NCI-H2029 (cell line): ENCODE data around the gene CACTIN.

Experiments
- DNase-seq: peaks from one replicate; lab custom pipeline; 2025; lab: John Stamatoyannopoulos, UW

CACTIN gene

DNA sequence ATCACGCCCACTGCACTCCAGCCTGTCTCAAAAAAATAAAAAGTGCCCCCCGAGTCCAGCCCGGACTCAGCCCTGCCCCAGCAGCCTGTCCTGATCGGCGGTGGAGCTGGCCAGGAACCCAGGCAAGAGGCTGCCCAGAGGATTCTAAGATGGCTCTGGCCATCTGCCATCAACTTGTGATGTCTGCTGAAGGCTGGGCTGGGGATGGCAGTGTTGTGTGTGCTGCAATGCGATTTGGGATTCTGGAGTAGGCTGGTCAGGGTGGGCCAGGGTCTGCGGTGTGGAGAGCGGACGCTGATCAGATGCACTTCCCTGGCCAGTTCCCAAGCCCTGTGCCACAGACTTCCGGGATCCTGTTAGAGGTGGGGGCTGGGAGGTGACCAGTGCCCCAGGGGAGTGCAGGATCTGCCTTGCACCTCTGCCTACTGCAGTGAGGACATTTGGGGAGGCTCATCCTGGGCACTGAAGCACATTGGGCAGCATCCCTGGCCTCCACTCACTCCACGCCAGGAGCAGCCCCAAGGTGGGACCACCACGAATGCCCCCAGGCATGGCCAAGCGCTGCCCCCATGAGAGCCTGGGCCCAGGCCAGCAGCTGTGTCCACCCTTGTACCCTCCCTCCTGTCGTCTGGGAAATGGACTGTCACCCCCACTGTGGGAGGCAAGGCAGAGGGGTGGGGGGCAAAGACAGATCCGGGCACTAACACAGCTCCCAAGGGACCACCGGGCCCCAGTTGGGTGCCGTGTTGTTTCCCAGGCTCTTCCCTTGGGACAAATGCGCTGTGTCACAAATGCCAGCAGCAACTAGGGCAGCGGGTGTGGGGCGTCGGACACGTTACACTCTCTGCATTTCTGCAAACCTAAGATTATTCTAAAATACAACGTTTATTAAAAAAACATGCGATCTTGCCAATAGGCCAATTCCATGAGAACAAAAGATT lies 16.5 kb downstream of the CACTIN start:
- no peak for DNase-seq

- no peak for DNase-seq
These were observed 17.8 kb downstream of the CACTIN start for GRCh38 chr19:3608750-3609322.

GRCh38 chr19:3608079-3608641 lies 18.4 kb downstream of the CACTIN start:
- no peak for DNase-seq

DNA sequence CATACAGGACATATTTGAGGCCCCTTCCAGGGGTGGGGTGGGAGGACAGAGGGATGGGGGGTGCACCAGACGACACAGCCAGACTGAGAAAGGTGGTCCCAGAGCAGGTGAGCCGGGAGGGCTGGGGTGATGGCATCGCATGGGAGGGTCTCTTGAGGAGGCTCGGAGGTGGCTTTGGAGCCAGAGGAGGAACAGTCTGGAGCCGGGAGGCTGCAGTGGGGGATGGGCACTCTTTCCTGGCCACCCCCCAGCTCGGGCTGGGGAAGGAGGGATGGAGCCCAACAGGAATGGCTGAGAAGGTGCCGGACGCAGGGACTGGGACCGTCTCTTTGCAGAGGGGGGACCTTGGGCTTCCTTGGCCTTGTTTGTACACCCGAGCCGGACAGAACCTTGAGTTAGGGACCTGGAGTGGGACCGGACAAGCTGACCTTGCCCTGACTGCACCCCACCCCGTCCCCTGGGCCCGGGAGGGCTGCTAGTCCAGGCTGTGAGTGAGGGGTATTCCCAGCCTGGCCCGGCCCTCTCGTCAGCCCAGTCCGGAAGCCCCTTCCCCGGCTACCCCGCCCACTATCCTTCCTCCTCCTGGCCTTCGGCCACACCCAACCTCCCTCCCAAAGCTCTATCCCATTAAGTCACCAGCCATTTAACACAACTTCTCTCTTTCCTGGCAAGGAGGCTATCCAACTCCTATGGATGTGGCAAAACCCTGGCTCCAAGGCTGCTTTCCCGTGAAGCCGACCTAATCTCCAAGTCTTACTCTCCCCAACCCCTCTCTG lies 19.1 kb downstream of the CACTIN start:
- DNase-seq: no peak

DNA sequence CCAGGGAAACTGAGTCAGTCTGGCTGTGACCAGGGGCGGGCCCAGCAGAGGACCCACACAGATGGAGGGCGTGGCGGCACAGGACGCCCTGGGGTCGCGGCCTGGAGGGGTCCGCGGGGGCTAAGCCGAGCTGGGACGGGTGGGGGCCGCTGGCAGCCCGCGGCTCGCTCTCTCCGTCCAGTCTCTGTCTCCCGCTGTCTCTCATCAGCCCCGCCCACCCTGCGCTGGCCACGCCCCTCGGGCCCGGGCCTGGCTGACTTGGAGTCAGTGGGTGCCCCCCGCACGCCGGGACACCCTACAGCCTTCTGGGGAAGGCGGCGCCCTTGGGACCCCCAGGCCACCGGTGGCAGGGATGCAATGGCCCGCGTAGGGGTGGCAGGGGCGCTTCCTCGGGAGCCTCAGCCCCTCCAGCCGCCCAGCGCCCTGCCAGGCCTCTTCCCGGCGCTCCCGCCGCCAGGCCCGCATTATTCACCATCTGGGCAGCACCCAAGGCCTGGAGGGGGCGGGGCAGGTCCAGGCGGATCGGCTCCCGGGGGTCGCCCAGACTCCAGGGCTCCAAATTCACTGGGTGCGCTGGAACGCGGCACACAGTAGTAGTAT lies 19.8 kb downstream of the CACTIN start, which contains the start of gene TBXA2R:
TBXA2R (minus strand) TSS at position 186 of the 600 bp plus-strand sequence. CDS start 6,241 bp downstream, outside the sequence.
- peak; percentile 20 for DNase-seq

DNA sequence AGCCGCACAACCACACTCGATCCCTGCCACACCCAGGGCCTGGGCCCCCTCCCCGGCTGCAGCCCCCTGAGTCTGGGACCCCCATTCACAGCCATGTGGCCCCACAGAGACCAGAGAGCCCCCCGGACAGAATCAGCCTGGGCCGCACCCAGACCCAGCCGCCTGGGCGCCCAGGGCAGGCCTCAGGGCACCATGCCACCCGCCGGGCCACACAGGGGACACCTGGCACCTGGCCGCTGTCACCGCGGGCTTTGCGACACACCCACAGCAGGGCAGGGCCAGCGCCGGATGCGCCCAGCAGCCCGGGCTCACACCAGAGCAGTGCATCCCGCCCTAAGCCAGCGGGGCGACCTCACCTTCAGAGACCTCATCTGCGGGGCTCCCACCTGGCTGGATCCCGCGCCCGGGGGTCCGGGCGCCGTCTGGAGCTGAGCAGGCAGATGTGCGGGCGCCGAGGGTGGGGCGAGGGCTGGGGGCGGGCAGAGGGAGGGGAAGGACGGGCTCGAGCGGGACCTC lies 20.4 kb downstream of the CACTIN start:
- peak; percentile 64 for DNase-seq

GRCh38 chr19:3605770-3606169 lies 20.8 kb downstream of the CACTIN start:
- DNase-seq: no peak

GRCh38 chr19:3605361-3605760 lies 21.2 kb downstream of the CACTIN start:
- no peak for DNase-seq

DNA sequence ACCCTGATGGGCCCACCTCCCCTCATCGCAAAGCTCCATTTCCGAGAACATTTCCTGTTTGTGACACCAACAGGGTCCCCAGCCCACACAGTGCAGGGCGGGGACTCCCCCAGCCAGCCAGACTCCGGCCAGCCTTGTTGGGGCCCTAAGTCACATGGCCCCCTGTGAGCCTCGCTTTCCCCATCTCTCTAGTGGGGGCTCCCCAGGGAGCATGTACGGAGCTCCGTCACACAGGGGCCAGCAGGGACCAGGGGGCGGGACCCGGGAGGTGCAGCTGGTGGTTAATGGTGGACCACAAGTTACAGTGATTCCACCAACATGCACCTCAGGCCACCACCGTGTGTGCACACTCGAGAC lies 21.6 kb downstream of the CACTIN start:
- no peak for DNase-seq

DNA sequence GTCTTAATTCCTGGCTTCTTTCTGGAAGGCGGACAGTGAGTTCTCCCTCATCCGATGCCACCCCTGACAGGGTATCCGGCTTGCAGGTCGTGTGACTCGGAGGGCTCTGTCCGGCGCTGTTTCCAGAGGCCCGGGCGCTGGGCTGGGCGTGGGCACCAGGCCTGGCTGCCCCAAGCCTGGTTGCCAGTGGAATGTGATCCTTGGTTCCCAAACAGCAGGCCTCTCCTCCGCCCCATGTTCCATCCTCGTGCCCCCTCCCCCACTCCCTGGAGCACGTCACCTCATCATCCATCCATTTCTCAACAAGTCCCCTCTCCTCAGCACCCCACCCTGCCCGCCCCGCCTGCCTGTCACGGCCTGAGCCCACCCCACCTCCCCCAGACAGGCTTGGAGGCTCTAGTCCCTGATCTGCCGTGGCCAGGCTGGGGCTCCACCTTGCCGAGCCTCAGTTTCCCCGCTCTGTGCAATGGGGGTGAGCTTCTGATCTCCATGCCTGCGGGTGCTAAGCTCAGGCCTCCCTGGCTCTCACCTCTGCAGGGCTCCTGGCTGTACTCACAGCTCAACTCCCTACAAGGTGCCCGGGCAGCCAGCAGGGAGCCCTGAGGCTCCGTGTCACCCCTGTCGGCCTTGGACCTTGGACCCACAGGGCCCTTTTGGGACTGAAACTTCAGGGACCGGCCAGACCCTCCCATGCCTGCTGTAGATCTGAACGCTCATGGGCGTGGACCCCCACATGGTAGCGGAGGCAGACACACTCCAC lies 22.2 kb downstream of the CACTIN start:
- no peak for DNase-seq

DNA sequence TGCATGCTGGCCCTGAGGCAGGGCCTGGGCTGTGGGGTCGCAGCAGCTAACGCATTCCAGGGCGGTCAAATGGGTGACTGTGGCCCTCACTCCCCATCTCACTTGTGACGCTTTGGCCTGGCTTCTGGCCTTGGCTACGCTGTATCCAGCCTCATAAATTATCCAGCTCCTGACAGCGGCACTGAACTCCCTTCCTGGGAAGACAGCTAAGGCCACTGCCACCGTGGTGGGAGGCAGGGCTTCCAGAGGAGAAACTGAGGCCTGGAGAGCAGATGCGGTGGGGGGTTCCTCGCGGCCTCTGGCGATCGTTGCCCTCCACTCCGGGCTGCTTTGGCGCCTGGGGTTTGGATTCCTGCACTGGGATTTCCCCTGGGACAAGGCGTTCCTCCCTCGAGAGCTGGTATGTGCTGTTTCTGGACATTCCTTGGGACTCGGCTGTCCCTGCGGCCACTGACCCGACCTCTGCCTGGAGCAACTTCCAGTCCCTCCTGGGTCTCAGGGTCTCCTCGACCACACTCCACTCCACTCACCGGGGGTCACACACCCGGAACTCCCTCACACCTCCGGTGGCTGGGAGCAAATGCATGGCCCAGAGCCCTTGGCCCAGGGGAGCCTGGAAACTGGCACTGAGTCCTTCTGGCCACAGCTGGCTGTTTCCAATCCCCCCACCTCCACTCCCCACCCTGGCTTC lies 23.3 kb downstream of the CACTIN start:
- no peak for DNase-seq

GRCh38 chr19:3601021-3601420 lies 25.6 kb downstream of the CACTIN start:
- DNase-seq: no peak

DNA sequence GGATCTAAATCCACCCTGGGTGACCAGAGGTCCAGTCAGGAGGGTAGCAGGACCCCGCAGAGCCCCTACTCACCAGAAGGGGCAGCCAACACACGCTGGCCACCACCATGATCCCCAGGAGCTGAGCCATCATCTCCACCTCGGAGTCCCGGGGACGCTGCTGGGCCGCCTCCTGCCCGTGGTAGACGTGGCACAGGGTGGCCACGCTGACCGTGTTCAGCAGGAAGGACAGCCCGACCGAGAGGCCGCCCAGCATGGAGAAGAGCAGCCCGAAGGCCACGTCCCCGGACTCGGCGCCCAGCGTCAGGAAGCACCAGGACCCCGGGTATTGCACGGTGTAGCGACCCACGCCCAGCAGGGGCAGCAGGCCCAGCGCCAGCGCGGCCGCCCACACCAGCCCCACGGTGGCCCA lies 26.8 kb downstream of the CACTIN start:
- DNase-seq: no peak

GRCh38 chr19:3595521-3596061 lies 31.0 kb downstream of the CACTIN start:
- no peak for DNase-seq

DNA sequence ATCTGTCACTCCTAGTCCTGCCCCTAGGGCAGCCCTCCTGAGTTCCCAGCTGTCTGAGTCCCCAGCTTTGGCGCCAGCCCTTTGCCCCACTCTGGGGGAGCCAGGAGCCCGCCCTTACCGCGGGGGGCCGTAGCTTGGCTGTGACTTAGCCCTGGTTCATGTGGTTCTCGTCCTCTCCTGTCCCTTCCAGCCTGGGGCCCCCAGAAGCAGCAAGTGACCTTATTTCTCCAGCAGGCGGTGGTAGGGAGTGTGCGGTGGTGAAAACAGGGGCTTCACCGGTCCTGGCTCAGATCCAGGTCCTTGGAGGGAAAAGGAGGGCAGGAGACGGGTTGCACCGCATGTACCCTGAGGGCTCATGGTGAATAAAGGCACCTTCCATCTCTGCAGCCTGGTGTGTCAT lies 33.4 kb downstream of the CACTIN start:
- no peak for DNase-seq

- DNase-seq: no peak
These were observed 34.5 kb downstream of the CACTIN start for GRCh38 chr19:3591876-3592613.

GRCh38 chr19:3590991-3591659 lies 35.5 kb downstream of the CACTIN start:
- no peak for DNase-seq

- DNase-seq: no peak
These were observed 36.6 kb downstream of the CACTIN start for GRCh38 chr19:3589949-3590348.

DNA sequence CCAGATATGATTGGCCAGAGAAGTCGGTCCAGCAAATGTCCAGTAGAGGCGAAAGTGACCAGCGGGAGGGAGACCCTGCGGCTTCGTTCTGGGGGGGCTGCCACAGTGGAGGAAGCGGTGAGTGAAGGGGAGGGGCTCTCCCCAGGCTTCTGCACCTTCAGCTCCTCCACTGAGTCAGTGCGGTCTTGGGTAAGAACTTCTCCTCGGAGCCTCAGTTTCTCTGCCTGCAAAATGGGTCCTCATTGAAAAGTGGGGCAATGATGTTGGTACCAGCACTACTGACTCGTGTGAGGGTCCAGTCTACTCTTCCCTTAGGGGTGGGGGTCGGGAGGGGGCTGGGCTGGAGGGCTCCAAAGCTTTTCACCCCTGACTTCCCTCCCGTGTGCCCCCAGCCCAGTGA lies 37.2 kb downstream of the CACTIN start:
- DNase-seq: no peak
